ENCODE results near the gene UBLCP1.

- no peak for TF ChIP-seq REST (IDR thresholded peaks at IDR 0.05; ENCODE audit: insufficient read depth in 1 of 2, low read depth in 2 of 2, low read length in 2 of 2)
- no peak for TF ChIP-seq SIN3A (IDR thresholded peaks at IDR 0.05; ENCODE audit: borderline replicate concordance, insufficient read depth, low read length)
Measured at GRCh38 chr5:159231167-159231566, 31.9 kb upstream of the UBLCP1 start.
